SH-SY5Y (cell line): ENCODE measurements around the gene ZW10.

Source experiments
- GATA2 ChIP-seq: IDR thresholded peaks from 2 replicates; pipeline ENCODE4 v1.6.1; 2011; ENCODE audit warnings: mild to moderate bottlenecking, low read depth, low read length
- GATA3 ChIP-seq: IDR thresholded peaks from 2 replicates; pipeline ENCODE4 v1.6.1; 2011; ENCODE audit warnings: low read depth, mild to moderate bottlenecking, low read length, moderate library complexity

DNA sequence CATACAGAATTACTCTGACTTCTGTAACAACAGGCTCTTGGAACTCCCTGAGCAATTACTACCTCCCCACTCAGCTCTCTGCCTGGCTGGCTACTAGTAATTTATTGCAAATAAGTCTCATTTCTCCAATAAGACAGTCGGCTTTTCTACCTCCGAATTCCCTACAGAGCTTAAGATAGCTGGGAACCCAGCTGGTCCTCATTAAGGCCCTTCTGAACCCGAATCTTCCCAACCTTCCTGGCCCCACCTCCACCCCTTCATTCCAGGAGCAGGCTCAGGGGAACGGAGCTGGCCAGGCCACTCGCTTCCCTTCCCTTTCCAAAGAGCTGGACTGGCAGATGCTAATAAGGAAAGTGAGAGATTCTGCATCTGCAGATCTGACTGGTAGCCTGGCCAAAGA lies 89.0 kb downstream of the ZW10 start:
- TF ChIP-seq GATA2 (no peak), GATA3 (no peak)
